Renal cortex interstitium (tissue), 15 donors: ENCODE measurements around the gene TRIM29. TPM values are rescaled to one million over a fixed set of nuclear protein-coding genes. Genes with fewer than 3 reads are reported as not detected.
A peak's percentile ranks its signal among the peaks of the same experiment; 100 is the strongest.
"Not testable (repeated sequence)": the region's sequence is repeated elsewhere in the genome, so short reads cannot be mapped to it uniquely, and the experiment has no call there.

Experiments
- DNase-seq, 11 donors: peaks; one replicate each; pipeline ENCODE4 v3.0.0-alpha.2; 2013; ENCODE audit warnings: low read depth in 9 of 11, low spot score in 4 of 11; ENCODE audit errors: extremely low read depth in 1 of 11
- long read RNA-seq, 16 experiments: transcript quantifications; one replicate each; lab custom pipeline, GENCODE V29; 2026
- polyA plus RNA-seq, 3 donors: library from polyadenylated mRNA; unstranded; fragments of 120-200 nt; gene quantifications; one replicate each; pipeline ENCODE4 v1.2.1, GENCODE V29; 2013; ENCODE audit not compliant: insufficient read length in 3 of 3

The TRIM29 gene, protein sequence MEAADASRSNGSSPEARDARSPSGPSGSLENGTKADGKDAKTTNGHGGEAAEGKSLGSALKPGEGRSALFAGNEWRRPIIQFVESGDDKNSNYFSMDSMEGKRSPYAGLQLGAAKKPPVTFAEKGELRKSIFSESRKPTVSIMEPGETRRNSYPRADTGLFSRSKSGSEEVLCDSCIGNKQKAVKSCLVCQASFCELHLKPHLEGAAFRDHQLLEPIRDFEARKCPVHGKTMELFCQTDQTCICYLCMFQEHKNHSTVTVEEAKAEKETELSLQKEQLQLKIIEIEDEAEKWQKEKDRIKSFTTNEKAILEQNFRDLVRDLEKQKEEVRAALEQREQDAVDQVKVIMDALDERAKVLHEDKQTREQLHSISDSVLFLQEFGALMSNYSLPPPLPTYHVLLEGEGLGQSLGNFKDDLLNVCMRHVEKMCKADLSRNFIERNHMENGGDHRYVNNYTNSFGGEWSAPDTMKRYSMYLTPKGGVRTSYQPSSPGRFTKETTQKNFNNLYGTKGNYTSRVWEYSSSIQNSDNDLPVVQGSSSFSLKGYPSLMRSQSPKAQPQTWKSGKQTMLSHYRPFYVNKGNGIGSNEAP
- polyA plus RNA-seq: 1 to 10 TPM in 2 of 3 donors, under 1 TPM in 1; 0.62 to 5.0 (median 2.0) TPM
- long read RNA-seq, donor 1: 0 reads
- long read RNA-seq, donor 2: 0 reads
- long read RNA-seq, donor 3, partial matches to known transcripts: 0 of 1 reads
- long read RNA-seq, donor 3, other reads (novel, unspliced or antisense): 0 of 1 reads
- long read RNA-seq, donor 4: 0 reads
- long read RNA-seq, donor 5: 0 reads
- long read RNA-seq, donor 6: 0 reads
- long read RNA-seq, donor 7: 0 reads
- long read RNA-seq, donor 8: 0 reads
- long read RNA-seq, donor 9: 0 reads
- long read RNA-seq, donor 10: 0 reads
- long read RNA-seq, donor 11: 0 reads
- long read RNA-seq, donor 12, partial matches to known transcripts: 0 of 1 reads
- long read RNA-seq, donor 12, other reads (novel, unspliced or antisense): 0 of 1 reads
- long read RNA-seq, donor 13: 0 reads
- long read RNA-seq, donor 14, partial matches to known transcripts: 0 of 1 reads
- long read RNA-seq, donor 14, other reads (novel, unspliced or antisense): 0 of 1 reads
- long read RNA-seq, donor 15: 0 reads
- long read RNA-seq, donor 16, partial matches to known transcripts: 0 of 1 reads
- long read RNA-seq, donor 16, other reads (novel, unspliced or antisense): 0 of 1 reads

DNA sequence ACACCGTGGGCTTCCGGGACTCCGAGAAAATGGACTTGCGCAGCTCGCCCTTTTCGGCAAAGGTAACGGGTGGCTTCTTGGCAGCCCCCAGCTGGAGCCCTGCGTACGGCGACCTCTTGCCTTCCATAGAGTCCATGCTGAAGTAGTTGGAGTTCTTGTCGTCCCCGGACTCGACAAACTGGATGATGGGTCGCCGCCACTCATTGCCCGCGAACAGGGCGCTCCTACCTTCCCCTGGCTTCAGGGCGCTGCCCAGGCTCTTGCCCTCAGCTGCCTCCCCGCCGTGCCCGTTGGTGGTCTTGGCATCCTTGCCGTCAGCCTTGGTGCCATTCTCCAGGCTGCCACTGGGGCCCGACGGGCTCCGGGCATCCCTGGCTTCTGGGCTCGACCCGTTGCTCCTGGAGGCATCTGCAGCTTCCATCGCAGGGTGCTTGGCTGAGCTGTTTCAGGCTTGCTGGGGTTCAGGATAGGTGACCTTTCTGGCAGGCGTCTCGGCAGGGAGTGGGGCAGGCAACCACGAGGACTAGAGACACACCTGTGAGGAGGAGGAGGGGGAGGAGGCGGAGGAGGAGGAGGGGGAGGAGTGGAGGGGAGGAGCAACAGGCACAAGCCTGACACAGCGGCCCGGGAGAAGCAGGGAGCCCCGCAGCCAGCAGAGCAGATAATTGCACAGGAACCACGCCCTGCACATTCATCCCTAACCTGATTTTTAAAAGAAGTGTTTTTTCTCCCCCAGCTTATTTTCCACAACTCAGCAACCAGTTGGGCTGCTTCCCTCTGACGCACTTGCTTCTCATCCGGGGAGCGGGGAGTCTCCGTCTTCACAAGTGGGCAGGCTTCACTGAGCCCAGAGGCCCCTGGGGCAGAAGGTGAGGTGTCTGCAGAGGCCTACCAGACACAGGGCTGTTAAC lies at the start of gene TRIM29:
TRIM29 (minus strand) TSS at position 503 of the 911 bp plus-strand sequence; CDS start at position 421, 82 bp downstream.
- DNase-seq: peak; percentile 11 to 67 (median 30)

DNA sequence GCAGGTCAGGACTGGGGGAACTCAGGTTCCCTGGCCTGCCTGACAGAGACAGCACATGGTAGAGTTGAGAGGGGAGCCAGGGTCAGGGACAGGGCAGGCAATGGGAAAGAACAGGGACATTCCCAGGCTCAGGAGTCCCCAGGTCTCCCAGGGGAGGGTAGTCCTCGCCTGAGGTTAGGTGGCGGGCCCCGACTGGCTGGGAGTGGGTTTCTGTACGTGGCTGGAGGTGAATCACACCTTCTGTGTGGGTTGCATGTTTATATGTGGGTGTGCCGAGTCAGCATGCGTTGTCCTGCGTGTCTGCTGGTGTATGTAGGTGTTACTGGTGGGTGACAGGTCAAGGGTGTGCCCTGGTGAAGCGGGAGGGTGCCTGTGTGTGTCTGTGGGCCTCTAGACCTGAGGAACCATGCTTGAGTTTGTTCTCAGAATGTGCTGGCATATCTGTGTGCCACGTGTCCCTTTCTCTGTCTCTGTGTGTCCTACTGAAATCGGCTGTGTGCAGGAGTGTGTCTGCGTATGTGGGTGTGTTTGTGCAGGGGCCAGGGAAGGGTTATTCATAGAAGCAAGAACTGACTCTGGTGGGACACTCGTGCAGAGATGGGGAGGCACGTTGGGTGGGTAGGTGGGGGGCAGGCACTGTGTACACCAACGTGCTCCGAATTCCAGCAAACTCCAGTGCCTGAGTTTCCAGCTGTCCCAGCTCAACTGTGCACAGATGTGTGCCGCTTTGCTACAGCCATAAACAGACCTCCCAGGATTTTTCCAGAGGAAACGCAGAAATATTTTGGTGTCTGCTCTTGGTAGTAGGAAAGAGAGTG lies 49.1 kb upstream of the TRIM29 start:
- DNase-seq: peak in 2 of 11 donors; percentile 70 to 85

DNA sequence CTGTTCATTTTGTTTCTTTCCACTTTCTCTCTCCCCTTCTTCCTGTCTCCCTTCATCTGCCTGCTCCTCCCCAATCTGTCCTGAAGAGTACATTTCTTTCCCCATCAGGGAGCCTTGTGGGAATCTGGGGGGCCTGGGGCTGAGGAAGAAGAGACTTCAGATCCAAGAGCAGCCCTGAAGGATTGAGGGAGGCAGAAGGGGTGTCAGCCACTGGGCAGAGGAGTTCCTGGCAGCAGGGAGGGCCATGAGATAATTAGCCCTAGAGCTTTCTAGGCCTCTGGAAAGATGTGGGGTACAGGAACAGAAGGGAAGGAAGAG lies 48.5 kb upstream of the TRIM29 start:
- no peak for DNase-seq

DNA sequence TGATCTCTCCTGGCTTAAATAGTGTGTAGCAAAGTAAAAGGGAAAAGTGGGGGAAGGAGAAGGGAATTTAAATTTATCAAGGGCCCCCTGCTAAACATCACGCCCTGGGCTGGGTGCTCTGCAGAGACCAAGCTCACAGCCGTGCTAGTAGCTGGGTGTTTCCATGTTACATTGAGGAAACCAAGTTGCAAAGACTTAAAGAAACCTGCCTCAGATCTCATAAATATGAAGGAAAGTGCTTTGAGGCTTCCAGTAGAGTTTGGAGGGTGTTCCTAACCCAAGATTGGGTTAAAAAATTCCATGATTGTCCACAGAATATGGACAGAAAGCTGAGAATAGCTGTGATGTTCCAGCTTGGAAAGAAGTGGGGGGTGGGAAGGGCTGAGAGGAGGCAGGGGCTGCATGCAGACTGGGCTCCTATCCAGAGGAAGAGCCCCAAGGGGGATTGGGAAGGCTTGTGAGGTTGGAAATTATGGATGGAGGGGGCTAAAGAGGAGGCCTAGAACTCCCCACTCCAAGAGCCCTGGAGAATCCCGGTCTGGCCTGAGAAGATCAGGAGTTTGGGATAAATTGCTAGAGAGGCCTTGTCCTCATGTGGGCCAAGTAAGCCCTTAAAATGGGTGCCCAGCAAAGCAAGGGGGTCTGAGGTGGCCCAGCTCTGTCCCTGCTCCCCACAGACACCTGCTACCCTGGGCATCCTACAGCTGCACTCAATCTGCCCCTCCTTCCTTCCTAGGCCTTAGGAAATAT lies 48.0 kb upstream of the TRIM29 start:
- DNase-seq: peak in 6 of 11 donors; percentile 61 to 85 (median 78)

DNA sequence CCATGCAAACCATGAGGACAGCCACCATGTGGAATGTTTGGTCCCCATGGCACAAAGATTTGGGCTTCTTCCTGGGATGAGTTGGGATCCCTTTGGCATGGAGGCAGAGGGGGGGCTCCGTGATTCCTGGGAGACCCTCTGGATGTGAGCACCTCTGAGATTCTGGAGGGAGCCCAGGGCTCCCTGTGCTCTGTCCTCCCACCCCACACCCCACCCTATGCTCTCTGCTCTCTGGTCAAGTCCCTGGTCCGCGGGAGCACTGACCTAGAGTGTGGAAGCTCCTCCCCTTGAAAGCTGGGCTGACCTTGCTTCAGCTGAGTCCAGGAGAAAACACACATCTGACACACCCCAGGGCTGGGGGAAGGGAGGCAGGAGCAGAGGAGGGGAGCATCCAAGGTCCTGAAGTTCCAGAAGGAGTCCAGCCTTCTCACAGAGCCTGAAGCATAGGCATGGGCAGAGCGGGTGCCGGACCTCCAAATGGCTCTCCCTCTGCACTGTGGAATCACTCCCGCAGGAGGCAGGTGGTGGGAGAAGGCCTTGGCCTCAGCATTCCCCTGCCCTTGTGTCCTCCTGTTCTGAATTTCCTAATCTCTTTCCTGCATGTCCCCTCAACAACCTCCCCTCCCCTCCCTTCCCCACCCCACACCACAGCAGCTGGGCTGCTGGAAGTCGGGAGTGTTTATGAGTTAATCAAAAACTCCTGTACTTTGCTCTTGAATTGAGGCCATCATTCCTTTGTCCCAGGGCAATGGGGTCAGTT lies 47.2 kb upstream of the TRIM29 start:
- peak in 2 of 11 donors; percentile 54 to 74 for DNase-seq

DNA sequence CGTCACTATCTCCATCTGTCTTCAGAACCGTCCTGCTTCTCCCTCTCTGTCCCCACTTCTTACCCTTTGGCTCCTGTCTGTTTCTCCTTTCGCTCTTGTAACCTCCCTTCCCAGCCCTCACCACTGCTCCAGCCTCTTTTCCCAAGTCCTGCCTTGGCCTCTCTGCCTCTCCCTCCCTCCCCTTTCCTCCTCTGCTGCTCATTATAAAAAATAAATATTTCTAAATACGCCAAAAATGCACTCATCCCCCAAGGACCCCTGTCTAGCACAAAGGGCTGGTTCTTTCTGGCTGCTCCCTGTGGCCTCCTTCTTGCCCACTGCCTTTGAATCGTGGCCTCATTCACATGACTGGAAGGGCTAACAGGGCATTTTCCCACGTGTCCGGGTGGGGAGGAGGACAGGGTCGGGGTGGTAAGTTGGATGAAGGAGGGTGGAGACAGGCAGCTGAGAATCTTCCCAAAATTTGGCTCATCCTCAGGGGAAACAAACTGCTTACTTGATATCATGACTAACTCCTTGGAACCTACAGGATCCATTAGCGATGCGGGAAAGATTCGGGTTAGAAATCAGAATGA lies 46.5 kb upstream of the TRIM29 start:
- no peak for DNase-seq

DNA sequence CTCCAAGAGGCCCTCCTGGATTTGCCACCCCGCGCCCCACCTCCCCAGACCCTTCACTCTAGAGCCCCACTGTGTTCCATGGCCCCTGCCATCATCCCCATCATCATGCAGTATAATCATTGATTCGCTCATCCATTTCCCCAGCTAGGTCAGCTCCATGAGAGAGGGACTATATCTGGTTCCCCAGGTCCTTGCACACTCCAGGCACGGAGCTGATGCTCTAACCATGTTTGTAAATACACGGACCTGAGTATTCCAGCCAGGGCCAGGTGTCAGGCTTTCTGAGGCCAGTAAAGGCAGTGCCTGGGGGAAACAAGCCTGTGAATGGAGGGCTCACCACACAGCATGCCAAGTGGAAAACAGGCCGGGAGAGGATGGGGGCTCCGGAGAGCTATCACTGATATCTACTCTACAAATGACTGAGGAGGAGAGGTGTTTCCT lies 45.8 kb upstream of the TRIM29 start:
- no peak for DNase-seq

DNA sequence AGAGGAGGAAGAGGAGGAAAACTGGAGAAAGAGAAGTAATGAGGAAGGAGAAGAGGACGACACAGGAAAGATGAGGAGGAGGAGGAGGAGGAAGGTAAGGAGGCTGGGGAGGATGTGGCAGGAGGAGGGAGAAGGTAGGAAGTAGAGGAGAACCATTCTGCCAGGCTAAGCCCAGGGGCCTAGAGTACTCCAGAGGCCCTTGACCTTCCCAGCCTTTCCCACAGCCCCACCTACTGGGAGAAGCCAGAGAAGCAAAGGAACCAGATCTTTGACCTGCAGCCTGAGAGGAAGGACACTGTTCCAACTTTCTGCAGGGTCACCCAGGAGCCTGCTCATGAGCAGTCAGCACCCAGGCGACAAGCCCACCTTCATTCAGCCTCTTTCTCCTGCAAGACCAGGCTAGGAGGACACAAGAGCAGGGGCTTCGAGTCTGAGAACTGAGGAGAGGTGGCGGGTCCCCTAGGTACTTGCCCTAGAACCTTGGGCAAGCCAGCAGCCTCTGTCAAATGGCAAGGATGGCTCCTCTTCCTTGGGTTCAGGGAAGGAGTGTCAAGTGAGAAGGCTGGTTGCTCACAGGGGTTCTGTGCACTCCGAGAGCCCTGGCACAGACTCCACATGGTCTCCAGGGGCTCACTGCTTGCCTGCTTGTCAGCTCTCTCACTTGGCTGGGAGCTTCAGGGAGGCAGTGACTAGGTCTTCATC lies 45.0 kb upstream of the TRIM29 start:
- no peak for DNase-seq

DNA sequence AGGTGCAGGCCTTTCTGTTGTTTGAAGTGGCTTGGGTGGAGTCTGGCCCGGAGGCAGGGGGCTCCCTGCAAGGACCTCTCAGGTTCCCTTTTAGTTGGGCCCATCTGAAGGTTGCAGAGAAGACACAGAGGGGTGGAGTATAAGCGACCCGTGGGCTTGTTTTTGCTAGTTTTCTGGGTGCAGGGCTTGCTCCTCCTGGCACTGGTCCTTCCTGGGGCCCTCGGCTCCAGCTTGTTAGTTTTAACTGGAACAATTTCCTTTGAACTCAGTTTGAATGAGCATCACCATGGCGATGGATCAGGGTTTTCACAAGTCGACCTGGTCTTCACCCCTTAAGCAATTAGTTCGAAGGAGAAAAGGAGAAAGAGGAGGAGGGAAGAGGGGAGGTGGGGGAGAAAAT lies 44.5 kb upstream of the TRIM29 start:
- no peak for DNase-seq

DNA sequence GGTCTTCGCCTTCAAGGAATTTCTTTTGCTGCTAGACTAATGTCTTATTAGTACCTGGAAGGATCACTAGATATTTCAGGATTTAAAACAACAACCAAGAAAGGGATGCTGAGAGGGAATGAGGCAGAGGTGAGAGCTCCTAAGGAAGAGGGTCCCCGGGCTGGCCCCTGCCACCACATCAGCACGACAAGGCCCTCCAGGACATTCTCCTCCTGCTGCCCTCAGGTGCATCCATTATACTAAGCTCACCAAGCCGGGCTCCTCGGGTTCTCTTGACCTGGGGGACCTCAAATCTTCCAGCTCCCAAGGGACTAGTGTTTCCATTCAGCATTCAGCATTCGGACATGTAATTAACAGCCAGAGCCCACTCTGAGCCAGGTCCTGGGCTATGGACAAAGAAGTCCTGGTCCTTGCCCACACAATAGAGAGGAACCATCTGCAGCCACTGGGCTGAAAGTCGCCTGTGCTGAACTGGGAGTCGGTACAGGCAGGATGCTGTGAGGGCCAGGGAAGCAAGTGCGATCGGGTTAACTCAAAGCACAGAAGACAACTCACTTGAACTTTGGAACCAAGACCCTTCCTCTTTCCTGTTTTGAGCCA lies 43.6 kb upstream of the TRIM29 start:
- DNase-seq: no peak

DNA sequence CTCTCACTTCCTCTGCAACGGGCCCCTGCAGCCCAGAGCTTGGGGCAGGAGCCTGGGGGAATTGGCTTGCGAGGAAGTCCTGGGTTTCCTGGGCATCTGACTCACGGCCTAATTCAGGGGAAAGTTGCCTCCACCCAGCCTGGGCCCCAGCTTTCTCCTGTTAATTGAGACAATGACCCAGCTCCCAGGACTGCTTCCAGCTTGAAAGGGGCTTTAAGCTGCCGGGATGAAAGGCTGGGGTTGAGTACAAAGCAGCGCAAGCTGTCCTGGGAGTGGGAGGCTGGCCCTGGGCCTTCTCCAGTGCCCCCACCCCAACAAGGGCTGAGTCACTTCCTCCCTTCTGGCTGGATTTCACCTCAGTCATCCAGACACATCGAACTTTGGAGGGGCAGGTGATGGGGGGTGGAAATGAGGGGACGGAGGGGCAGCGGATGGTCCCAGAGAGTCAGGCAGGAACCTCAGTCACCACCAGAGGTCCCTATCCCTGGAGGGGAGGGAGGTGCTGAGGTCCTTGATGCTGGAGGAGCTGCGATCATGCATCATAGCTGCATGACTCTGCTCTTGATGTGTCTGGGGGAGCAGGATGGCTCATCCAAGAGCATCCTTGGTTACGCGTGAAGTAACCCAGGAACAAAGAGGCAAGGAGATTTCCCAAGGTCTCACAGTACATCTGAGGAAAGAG lies 42.8 kb upstream of the TRIM29 start:
- DNase-seq: no peak

DNA sequence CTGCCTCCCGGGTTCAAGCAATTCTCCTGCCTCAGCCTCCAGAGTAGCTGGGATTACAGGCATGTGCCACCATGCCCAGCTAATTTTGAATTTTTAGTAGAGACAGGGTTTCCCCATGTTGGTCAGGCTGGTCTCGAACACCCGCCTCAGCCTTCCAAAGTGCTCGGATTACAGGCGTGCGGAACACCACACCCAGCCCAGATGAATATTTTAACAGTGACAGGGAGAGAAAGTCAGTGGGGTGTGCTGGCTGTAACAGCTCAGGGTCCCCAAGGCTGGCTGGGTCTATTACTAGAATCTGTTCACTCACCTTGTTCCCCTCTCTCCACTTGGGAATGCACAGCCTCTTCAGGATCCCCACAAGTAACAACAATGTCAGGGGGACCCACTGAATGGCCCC lies 42.1 kb upstream of the TRIM29 start:
- not testable (repeated sequence) for DNase-seq

DNA sequence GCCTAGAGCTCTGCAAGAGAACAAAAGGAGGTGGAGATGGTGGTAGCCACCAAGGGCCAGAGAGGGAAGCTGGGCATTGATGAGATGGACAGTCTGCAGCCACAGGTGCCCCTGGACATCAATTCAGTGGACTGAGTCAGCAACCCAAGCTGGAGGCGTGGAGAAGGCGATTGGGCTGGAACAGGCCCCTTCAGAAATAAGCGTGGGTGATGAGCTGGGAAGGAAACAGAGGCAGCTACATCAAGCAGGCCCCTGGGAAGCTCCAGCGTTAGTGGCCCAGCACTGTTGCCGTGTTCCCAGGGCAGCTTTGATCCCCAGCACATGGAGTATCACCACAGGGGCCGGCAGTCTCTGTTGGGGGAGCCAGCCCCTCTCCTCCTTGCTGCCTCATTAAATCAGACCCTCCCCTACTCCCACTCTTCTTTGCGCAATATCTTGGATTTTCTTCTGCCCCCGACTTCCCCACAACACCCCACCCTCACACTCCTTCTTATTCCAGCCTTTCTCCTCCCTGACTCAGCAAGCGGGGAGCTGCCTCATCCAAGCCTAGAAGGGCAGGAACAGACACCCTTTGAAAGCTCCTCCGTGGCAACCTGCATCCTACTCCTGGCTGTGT lies 41.3 kb upstream of the TRIM29 start:
- no peak for DNase-seq

DNA sequence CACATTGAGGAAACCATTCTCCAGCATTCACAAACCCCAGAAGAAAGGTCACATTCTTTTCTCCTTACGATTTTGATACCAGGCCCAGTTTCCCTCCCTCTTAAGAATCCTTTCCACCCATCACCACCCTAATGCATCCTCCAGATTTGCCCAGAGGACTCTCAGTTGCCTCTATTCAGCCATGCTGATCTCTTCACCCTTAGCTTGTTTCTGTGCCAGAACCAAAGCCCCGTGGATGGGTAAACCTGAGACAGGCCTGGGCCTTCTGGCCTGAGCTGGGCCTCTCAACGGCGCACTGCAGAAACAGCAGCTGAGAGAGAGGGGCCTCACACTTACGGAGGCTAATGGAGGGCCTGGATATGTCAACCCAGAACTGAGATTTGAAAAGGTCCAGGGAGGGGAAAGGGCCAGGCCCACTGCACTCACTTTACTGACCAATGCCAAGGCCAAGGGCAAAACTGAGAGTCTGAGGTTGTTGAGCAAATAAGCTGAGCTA lies 40.7 kb upstream of the TRIM29 start:
- DNase-seq: no peak
